OCI-LY7 (cell line): Measurements from ENCODE around the gene SLC4A5. TPM values are rescaled to one million over a fixed set of nuclear protein-coding genes. Genes with fewer than 3 reads are reported as not detected.

Experiments
- BruUV-seq: library from RNA; stranded (reverse); fragments of 400-500 nt; replicated peaks from 2 replicates; lab custom pipeline; 2021; lab: Mats Ljungman, UMichigan
- CTCF ChIA-PET: fragments of 300-600 bp; sonication (Branson Sonifier 250); formaldehyde crosslinking; loops from one replicate; lab custom pipeline; 2022; ENCODE audit warnings: antibody characterized with exemption; ENCODE audit not compliant: unreplicated experiment; lab: Charles Lee
- POLR2A ChIA-PET: fragments of 300-600 bp; sonication (Branson Sonifier 250); formaldehyde crosslinking; loops from one replicate; lab custom pipeline; 2022; ENCODE audit warnings: antibody characterized with exemption; lab: Charles Lee
- DNase-seq: peaks from one replicate; pipeline ENCODE4 v3.0.0-alpha.2; 2015; ENCODE audit warnings: low spot score
- H2AFZ ChIP-seq: fragments of 200-600 bp; sonication (generic), shearing (Covaris generic); 2 replicates; pipeline ENCODE4 v1.6.1; 2014; ENCODE audit warnings: mild to moderate bottlenecking, antibody characterized with exemption, low read length, moderate library complexity
- H3K27ac ChIP-seq: fragments of 200-600 bp; sonication (generic); 2 replicates; pipeline ENCODE4 v1.5.1; 2014; ENCODE audit warnings: mixed run types, low read depth, mild to moderate bottlenecking, moderate library complexity, low read length, inconsistent platforms; ENCODE audit not compliant: poor library complexity, severe bottlenecking
- H3K36me3 ChIP-seq: fragments of 200-600 bp; sonication (generic); 2 replicates; pipeline ENCODE4 v1.6.1; 2014; ENCODE audit warnings: mild to moderate bottlenecking, antibody characterized with exemption, low read length, moderate library complexity, mixed read lengths; ENCODE audit not compliant: insufficient read depth
- H3K4me1 ChIP-seq: fragments of 200-600 bp; sonication (generic); 2 replicates; pipeline ENCODE4 v1.5.1; 2014; ENCODE audit warnings: mild to moderate bottlenecking, low read length; ENCODE audit not compliant: insufficient read depth, poor library complexity, severe bottlenecking
- H3K4me2 ChIP-seq: fragments of 200-600 bp; sonication (generic); 2 replicates; pipeline ENCODE4 v1.6.1; 2014; ENCODE audit warnings: mild to moderate bottlenecking, low read length
- H3K4me3 ChIP-seq: fragments of 200-600 bp; sonication (generic); 2 replicates; pipeline ENCODE4 v1.5.1; 2014; ENCODE audit warnings: mild to moderate bottlenecking, low read depth, low read length; ENCODE audit not compliant: poor library complexity, severe bottlenecking
- H3K79me2 ChIP-seq: fragments of 200-600 bp; sonication (generic); 2 replicates; pipeline ENCODE4 v1.6.1; 2016; ENCODE audit warnings: low read depth, mild to moderate bottlenecking, low read length, moderate library complexity, mixed read lengths; ENCODE audit not compliant: insufficient read depth
- H3K9me2 ChIP-seq: fragments of 200-600 bp; sonication (generic); 2 replicates; pipeline ENCODE4 v1.6.1; 2016; ENCODE audit warnings: mild to moderate bottlenecking, low read length, mixed read lengths; ENCODE audit not compliant: insufficient read depth
- H3K9me3 ChIP-seq: fragments of 200-600 bp; sonication (generic); 2 replicates; pipeline ENCODE4 v1.6.1; 2014; ENCODE audit warnings: mild to moderate bottlenecking, mixed run types, low read length, mixed read lengths
- H4K20me1 ChIP-seq: fragments of 200-600 bp; sonication (generic); 2 replicates; pipeline ENCODE4 v1.6.1; 2014; ENCODE audit warnings: mild to moderate bottlenecking, antibody characterized with exemption, low read length, moderate library complexity, mixed read lengths; ENCODE audit not compliant: insufficient read depth
- EZH2phosphoT487 ChIP-seq: fragments of 200-600 bp; sonication (generic); IDR thresholded peaks from 2 replicates; pipeline ENCODE4 v1.6.1; 2018; ENCODE audit warnings: low read depth, borderline replicate concordance, mild to moderate bottlenecking, mixed run types, antibody characterized with exemption, low read length, moderate library complexity, mixed read lengths
- intact Hi-C: fragments of 100-400 bp; cut with micrococcal nuclease; formaldehyde crosslinking; loops from one replicate; pipeline ENCODE4 v1.10.0; 2022; ENCODE audit not compliant: unreplicated experiment
- total RNA-seq, 2 experiments: library from RNA; depleted of rRNA in 1 of 2; stranded (reverse); fragments of >200 nt in 1 of 2; shearing (Covaris generic) in 1 of 2; gene quantifications; 2 replicates each; pipeline ENCODE4 v1.2.3, GENCODE V29; 2014 to 2022
- TF ChIP-seq, protein P1 (sequence below): fragments of 200-600 bp; sonication (generic); conservative IDR thresholded peaks from 2 replicates; pipeline ENCODE4 v1.5.1; 2014; ENCODE audit warnings: mild to moderate bottlenecking, antibody characterized with exemption, low read length, moderate library complexity, mixed read lengths

Gene SLC4A5
- total RNA-seq, 2 experiments from 2014 or later = 1.2 to 7.0 TPM

DNA sequence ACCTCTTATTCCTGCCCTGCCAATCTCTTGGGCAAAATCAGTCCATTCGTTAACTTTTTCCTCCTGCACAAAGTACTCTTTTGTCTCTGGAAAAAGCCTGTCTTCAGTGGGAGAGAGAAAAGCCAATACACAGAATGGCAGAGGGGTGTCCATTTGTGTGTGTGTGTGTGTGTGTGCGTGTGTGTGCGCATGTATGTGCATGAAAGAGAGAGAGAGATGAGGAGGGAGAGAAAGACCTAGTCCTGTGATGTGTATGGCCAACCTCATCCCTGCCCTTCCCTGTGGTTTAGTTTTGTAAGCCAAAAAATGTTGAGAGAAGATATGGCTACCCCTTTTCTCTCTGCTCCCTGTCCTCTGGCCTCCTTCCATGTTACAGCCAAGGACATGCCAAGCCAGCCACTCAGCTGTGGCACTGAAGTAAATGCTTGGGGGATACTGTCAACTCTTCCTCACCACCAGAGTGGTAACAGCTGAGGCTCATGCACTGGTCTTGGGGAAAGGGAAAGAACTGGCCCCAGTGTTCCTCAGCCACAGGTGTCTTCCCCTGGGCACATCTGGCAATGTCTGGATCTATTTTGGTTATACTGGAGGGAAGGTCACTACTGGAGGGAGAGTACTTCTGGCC, 10.6 kb downstream of the SLC4A5 start:
- H4K20me1 ChIP-seq = no peaks in the 10 kb centered on the region
- no peaks in the 10 kb centered on the region for H3K9me3 ChIP-seq
- H3K79me2 ChIP-seq = no peaks in the 10 kb centered on the region
- H2AFZ ChIP-seq = no peak overlapping the region
- no peak for DNase-seq
- TF ChIP-seq, protein P1, sequence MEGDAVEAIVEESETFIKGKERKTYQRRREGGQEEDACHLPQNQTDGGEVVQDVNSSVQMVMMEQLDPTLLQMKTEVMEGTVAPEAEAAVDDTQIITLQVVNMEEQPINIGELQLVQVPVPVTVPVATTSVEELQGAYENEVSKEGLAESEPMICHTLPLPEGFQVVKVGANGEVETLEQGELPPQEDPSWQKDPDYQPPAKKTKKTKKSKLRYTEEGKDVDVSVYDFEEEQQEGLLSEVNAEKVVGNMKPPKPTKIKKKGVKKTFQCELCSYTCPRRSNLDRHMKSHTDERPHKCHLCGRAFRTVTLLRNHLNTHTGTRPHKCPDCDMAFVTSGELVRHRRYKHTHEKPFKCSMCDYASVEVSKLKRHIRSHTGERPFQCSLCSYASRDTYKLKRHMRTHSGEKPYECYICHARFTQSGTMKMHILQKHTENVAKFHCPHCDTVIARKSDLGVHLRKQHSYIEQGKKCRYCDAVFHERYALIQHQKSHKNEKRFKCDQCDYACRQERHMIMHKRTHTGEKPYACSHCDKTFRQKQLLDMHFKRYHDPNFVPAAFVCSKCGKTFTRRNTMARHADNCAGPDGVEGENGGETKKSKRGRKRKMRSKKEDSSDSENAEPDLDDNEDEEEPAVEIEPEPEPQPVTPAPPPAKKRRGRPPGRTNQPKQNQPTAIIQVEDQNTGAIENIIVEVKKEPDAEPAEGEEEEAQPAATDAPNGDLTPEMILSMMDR = no peak
- no peak for TF ChIP-seq EZH2phosphoT487
- POLR2A ChIA-PET = no interaction called here
- H3K9me2 ChIP-seq = no peaks in the 10 kb centered on the region
- CTCF ChIA-PET = no interaction called here
- H3K4me3 ChIP-seq = no peak overlapping the region
- no peak overlapping the region for H3K4me2 ChIP-seq
- no TSS peak for BruUV-seq
- no peaks in the 10 kb centered on the region for H3K36me3 ChIP-seq
- no peak overlapping the region for H3K27ac ChIP-seq
- intact Hi-C loops = loop anchor here (10.0 kb wide), 1 partner anchor 188 kb away; the partner anchor contains the start of gene BOLA3
- no peaks in the 10 kb centered on the region for H3K4me1 ChIP-seq

DNA sequence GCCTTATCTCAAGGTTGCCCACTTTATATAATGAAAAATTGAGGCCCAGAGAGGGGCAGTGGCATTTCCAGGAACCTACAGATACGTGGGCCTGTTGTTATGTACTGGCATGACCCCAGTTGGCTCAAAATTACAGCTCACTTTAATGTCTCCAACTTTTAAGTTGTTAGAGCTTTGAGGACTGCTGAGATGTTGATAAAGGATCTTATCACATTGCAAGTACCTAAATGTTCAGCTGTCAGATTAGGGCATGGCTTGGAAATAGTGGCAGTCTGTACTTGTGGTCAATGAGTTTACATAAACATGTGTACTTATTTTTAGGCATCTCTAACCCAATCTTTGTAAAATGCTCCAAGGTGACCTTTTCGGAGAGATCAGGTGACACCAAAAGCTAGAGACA, 14.6 kb downstream of the SLC4A5 start:
- TF ChIP-seq EZH2phosphoT487 = no peak
- TF ChIP-seq, protein P1 = no peak

DNA sequence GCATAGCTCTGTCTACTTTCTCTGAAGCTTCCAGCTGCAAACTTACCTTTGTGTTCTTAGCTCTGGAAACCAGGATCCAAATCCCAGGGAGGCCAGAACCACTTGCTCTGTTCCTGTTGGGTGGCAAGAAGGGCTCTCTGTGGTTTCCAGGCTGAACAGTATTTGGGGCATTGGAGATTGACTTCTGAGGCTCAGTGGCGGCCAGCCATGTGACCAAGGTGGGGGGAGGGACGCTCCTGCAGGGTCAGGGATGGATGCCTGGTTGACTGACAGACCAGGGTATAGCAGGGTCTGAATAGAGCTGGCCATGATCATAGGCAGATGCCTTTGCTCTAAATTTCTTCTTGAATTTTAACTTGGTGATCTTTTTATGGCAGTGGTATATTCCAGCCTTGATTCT, 15.1 kb downstream of the SLC4A5 start:
- Histone ChIP-seq H3K4me1 (no peaks in the 10 kb centered on the region), H3K36me3 (no peaks in the 10 kb centered on the region), H3K79me2 (no peaks in the 10 kb centered on the region), H3K27ac (no peak overlapping the region), H3K4me3 (no peak overlapping the region), H4K20me1 (no peaks in the 10 kb centered on the region), H3K9me3 (no peaks in the 10 kb centered on the region), H3K9me2 (no peaks in the 10 kb centered on the region), H3K4me2 (no peak overlapping the region), H2AFZ (no peak overlapping the region)
- POLR2A ChIA-PET = interaction anchor here (1.0 kb wide), 1 partner anchor 79 kb away, joined by 3 read pairs; no protein-coding TSS in a partner anchor
- TF ChIP-seq, protein P1 = no peak
- no peak for TF ChIP-seq EZH2phosphoT487
- intact Hi-C loops = no loop called here
- no peak for DNase-seq
- CTCF ChIA-PET = interaction anchor here (0.5 kb wide), 1 partner anchor 13 kb away, joined by 3 read pairs; no protein-coding TSS in a partner anchor
- BruUV-seq = no TSS peak

More for the DNA sequence above, 14.6 kb downstream of the SLC4A5 start:
- DNase-seq = no peak
- Histone ChIP-seq H4K20me1 (no peaks in the 10 kb centered on the region), H3K79me2 (no peaks in the 10 kb centered on the region), H3K4me3 (no peak overlapping the region), H3K4me1 (no peaks in the 10 kb centered on the region), H3K27ac (no peak overlapping the region), H3K9me2 (no peaks in the 10 kb centered on the region), H3K4me2 (no peak overlapping the region), H3K9me3 (no peaks in the 10 kb centered on the region), H3K36me3 (no peaks in the 10 kb centered on the region), H2AFZ (no peak overlapping the region)
- ChIA-PET POLR2A (interaction anchor here (1.0 kb wide), 1 partner anchor 79 kb away, joined by 3 read pairs; no protein-coding TSS in a partner anchor), CTCF (no interaction called here)
- intact Hi-C loops = no loop called here
- no TSS peak for BruUV-seq
